Immature natural killer cell (primary cell): ENCODE data around the gene KCNA1. TPM values are rescaled to one million over a fixed set of nuclear protein-coding genes. Genes with fewer than 3 reads are reported as not detected.

Experiments used
- DNase-seq, 3 donors: peaks; one replicate each; pipeline ENCODE4 v3.0.0; 2022; ENCODE audit warnings: mixed read lengths in 1 of 3
- H3K27ac Mint-ChIP-seq, 6 donors: one replicate each; pipeline ENCODE4 v1.8.0; 2020; ENCODE audit warnings: mixed read lengths in 6 of 6, mild to moderate bottlenecking in 5 of 6, inconsistent platforms in 4 of 6, moderate library complexity in 3 of 6
- H3K27me3 Mint-ChIP-seq, 3 donors: one replicate each; pipeline ENCODE4 v1.8.0; 2020 to 2021; ENCODE audit warnings: low read depth in 3 of 3, mild to moderate bottlenecking in 3 of 3, mixed read lengths in 3 of 3, moderate library complexity in 3 of 3, inconsistent platforms in 1 of 3
- H3K36me3 Mint-ChIP-seq, 3 donors: one replicate each; pipeline ENCODE4 v1.8.0; 2020; ENCODE audit warnings: mixed read lengths in 3 of 3, inconsistent platforms in 2 of 3, mild to moderate bottlenecking in 2 of 3
- H3K4me1 Mint-ChIP-seq, 2 donors: one replicate each; pipeline ENCODE4 v1.8.0; 2020; ENCODE audit warnings: inconsistent platforms in 2 of 2, mild to moderate bottlenecking in 2 of 2, mixed read lengths in 2 of 2, moderate library complexity in 1 of 2
- H3K4me3 Mint-ChIP-seq, 5 donors: one replicate each; pipeline ENCODE4 v1.8.0; 2020; ENCODE audit warnings: mild to moderate bottlenecking in 5 of 5, mixed read lengths in 5 of 5, inconsistent platforms in 3 of 5, moderate library complexity in 3 of 5
- H3K9me3 Mint-ChIP-seq, 6 donors: one replicate each; pipeline ENCODE4 v1.8.0; 2020; ENCODE audit warnings: mild to moderate bottlenecking in 6 of 6, mixed read lengths in 6 of 6, inconsistent platforms in 4 of 6, moderate library complexity in 3 of 6
- polyA plus RNA-seq, 3 donors: library from polyadenylated mRNA; unstranded; fragments of 300-500 nt; fragmentation: Illumina TruSeq; gene quantifications; one replicate each; pipeline ENCODE4 v1.2.3, GENCODE V29; 2021

The KCNA1 gene
- polyA plus RNA-seq, 3 donors from 2014 or later: not detected

DNA sequence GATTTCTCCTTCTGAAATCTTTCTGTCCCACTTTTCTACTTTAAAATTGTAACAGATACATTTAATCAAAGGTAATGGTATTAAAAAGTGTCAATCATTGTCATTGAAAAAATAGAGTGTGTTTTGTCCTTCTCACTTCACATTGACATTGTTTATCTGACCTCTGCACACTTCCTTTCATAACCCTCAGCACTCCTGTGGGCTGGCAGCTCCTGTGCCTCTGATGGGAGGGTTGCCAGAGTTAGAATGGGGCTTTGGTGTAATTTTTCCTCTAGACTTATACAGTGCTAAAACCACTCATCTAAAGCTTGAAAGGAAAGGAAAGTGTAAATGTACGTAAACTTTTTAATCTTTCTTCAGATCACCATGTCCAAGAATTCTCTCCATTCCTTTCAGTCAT, 23.7 kb downstream of the KCNA1 start:
- H3K27me3 Mint-ChIP-seq: peaks cover 3 to 4% (median 4%) of the 10 kb centered on the region in 3 donors
- H3K4me3 Mint-ChIP-seq: no peak overlapping the region
- no peaks in the 10 kb centered on the region for H3K4me1 Mint-ChIP-seq

DNA sequence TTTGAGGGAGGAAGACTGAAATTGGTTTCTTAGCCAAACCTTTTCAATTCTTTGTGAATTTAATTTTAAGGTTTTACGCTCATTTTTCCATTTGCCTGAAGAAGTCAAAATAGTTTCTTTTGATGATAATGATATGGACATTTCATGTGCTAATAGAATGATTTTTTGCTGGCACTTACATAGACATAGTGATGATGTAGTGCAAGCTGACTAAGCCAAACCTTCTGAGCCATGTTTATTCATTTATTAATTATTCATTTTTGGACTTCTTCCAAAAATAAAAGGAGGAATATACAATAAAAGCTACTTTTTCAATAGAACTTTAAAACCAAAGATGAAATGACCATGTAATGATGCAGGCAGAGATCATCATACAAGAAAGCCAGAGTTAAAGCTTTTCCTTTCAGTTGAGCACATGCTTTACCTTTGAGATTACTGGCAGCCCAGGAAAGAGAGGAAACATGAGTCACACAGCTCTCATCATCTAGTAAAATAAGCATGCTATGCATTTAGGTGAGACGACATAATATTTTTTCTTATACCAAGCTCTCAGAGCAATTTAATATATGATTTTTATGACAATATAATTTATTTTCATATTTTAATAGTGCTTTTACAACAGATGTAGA, 24.8 kb downstream of the KCNA1 start:
- peaks cover 0 to 2% (median 0%) of the 10 kb centered on the region in 6 donors for H3K9me3 Mint-ChIP-seq
- no peaks in the 10 kb centered on the region for H3K4me1 Mint-ChIP-seq
- no peak for DNase-seq
- H3K27me3 Mint-ChIP-seq: peaks cover 3 to 4% (median 4%) of the 10 kb centered on the region in 3 donors
- H3K4me3 Mint-ChIP-seq: no peak overlapping the region
- H3K36me3 Mint-ChIP-seq: no peaks in the 10 kb centered on the region
- H3K27ac Mint-ChIP-seq: no peak overlapping the region

More for the DNA sequence above, 23.7 kb downstream of the KCNA1 start:
- Mint-ChIP-seq H3K27ac (no peak overlapping the region), H3K36me3 (no peaks in the 10 kb centered on the region), H3K9me3 (peaks cover 0 to 2% (median 0%) of the 10 kb centered on the region in 6 donors)
- no peak for DNase-seq

GRCh38 chr12:4938900-4939299, 29.2 kb downstream of the KCNA1 start:
- peaks cover 0 to 4% (median 4%) of the 10 kb centered on the region in 3 donors for H3K27me3 Mint-ChIP-seq
- H3K4me1 Mint-ChIP-seq: no peaks in the 10 kb centered on the region
- H3K9me3 Mint-ChIP-seq: no peaks in the 10 kb centered on the region
- H3K36me3 Mint-ChIP-seq: no peaks in the 10 kb centered on the region
- no peak overlapping the region for H3K4me3 Mint-ChIP-seq
- no peak overlapping the region for H3K27ac Mint-ChIP-seq
- DNase-seq: no peak

GRCh38 chr12:4939418-4940023, 29.8 kb downstream of the KCNA1 start:
- Mint-ChIP-seq H3K27me3 (peaks cover 1 to 4% (median 4%) of the 10 kb centered on the region in 3 donors), H3K4me1 (no peaks in the 10 kb centered on the region), H3K9me3 (no peaks in the 10 kb centered on the region), H3K36me3 (no peaks in the 10 kb centered on the region), H3K4me3 (no peak overlapping the region), H3K27ac (no peak overlapping the region)
- DNase-seq: no peak

DNA sequence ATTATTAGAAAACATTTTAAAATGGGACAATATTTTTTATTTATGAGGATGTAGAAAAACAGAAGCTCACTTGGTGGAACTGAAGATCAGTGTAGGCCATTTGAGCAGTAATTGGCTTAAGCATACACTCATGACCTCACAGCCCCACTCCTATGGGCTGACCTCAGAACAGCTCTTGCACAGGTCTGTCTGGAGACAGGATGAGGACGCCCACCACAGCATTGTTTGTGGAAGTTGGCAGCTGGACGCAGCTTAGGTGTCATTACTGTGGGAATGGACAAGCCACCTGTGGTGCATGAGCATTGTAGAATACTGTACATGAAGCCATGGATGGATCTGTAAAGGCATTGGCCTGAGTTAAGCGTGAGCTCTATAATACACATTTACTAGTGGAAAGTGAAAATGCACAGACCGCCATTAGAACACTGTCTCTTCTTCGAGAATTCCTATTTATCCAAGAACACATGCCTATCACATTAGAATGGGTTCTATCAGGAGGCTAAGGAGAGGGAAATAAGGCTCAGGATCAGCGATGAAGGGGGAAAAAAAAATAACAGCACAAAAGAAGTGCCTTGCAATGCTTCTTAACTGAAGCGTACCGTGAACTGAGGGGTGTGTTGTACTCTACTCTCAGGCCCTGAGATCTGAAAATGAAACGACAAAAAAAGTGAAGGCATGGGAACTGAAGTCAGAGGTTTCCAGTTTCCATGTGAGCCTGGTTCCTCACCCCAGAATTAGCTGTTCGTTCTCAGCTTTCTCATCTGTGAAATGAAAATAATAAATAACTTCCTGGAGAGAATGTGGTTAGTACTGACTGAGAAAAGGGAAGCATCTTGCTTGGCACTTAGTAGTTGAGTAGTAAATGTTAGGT, 33.6 kb downstream of the KCNA1 start:
- no peaks in the 10 kb centered on the region for H3K9me3 Mint-ChIP-seq

GRCh38 chr12:4943938-4944284, 34.2 kb downstream of the KCNA1 start:
- Mint-ChIP-seq H3K9me3 (no peaks in the 10 kb centered on the region), H3K27me3 (peaks cover 2 to 4% (median 2%) of the 10 kb centered on the region in 3 donors), H3K4me1 (no peaks in the 10 kb centered on the region), H3K36me3 (no peaks in the 10 kb centered on the region), H3K27ac (no peak overlapping the region), H3K4me3 (no peak overlapping the region)
- no peak for DNase-seq

More for the DNA sequence above, 33.6 kb downstream of the KCNA1 start:
- no peaks in the 10 kb centered on the region for H3K4me1 Mint-ChIP-seq
- no peak for DNase-seq
- no peak overlapping the region for H3K27ac Mint-ChIP-seq
- no peak overlapping the region for H3K4me3 Mint-ChIP-seq
- peaks cover 2 to 4% (median 2%) of the 10 kb centered on the region in 3 donors for H3K27me3 Mint-ChIP-seq
- H3K36me3 Mint-ChIP-seq: no peaks in the 10 kb centered on the region

DNA sequence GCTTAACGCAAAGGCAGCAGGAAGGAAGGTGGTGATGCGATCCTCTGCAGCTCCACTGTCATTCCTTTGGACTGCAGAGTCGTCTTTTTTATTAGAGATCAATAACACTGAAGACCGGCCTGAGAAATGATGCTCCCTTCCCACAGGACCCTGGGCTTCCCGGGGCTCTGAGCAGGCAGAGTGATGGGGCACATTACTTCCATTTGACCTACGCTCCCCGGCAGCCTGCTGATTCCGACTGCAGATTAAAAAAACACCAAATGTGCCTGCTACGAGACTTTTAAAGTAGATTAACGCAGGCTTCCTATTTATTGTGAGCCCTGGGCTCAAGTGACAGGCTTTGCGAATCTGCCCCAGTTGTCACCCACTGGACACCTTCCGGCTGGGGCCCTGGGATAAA, 37.5 kb downstream of the KCNA1 start:
- no peak for DNase-seq
- H3K27ac Mint-ChIP-seq: no peak overlapping the region
- no peaks in the 10 kb centered on the region for H3K4me1 Mint-ChIP-seq
- no peaks in the 10 kb centered on the region for H3K36me3 Mint-ChIP-seq
- H3K27me3 Mint-ChIP-seq: peaks cover 2 to 4% (median 4%) of the 10 kb centered on the region in 3 donors
- no peaks in the 10 kb centered on the region for H3K9me3 Mint-ChIP-seq
- no peak overlapping the region for H3K4me3 Mint-ChIP-seq

- Mint-ChIP-seq H3K27ac (no peak overlapping the region), H3K4me1 (no peaks in the 10 kb centered on the region), H3K4me3 (no peak overlapping the region), H3K27me3 (peaks cover 5 to 7% (median 6%) of the 10 kb centered on the region in 3 donors), H3K9me3 (no peaks in the 10 kb centered on the region), H3K36me3 (no peaks in the 10 kb centered on the region)
- no peak for DNase-seq
Measured at GRCh38 chr12:4951083-4951482, 41.4 kb downstream of the KCNA1 start.

DNA sequence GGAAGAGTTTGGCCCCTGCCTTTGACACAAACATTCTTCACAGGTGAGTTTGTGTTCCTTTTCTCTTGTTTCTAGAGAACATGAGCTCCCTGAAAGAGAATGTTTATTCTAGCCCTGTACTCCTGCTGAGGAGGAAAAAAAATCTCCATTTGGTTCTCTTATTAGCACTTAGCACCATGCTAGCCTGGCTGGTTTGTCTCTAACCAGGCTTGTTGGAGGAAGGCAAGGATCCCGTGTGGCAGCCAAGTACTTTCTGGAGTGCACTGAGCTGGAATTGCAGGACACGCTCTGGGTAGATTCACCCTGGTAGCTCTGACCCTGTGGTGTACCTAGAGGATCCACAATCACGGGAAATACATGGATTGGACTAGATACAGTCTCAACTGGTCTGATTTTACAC, 41.9 kb downstream of the KCNA1 start:
- Mint-ChIP-seq H3K36me3 (no peaks in the 10 kb centered on the region), H3K9me3 (no peaks in the 10 kb centered on the region), H3K27me3 (peaks cover 5 to 7% (median 6%) of the 10 kb centered on the region in 3 donors), H3K27ac (no peak overlapping the region), H3K4me3 (no peak overlapping the region), H3K4me1 (no peaks in the 10 kb centered on the region)
- DNase-seq: no peak

DNA sequence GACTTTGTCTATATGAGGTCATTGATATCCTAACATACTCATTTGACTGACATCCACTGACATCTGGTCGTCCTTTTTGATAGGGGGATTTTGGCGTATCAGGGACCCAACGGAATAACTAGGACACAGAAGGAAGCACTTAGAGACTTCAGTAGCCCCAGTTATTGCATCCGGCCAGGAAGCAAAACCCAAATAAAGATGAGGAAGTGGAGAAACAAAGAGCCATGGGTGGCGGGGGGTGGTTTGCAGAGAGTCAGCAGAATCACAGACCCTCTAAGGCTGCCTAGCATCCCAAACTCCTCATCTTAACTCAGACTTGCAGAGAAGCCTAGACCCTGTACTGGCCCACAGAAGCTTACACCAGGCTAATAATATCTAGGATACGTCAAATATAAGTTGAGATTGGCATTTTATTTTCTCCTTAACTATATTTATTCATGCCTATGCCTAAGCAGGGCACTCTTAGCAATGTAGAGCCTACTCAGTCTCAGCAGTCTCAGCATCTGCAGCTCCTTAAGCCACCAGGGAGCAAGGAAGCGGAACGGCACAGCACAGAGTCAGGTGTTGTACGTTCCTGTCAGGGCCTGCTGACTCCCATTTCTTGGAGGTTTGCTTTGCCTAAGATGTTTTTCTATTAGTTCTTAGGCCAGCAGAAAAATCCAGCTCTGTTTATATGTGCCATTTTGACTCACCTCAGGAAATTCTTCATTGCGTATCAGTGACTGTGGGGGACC, 45.1 kb downstream of the KCNA1 start:
- DNase-seq: no peak
- H3K9me3 Mint-ChIP-seq: no peaks in the 10 kb centered on the region
- no peak overlapping the region for H3K27ac Mint-ChIP-seq
- no peaks in the 10 kb centered on the region for H3K4me1 Mint-ChIP-seq
- peaks cover 5 to 15% (median 5%) of the 10 kb centered on the region in 3 donors for H3K27me3 Mint-ChIP-seq
- no peak overlapping the region for H3K4me3 Mint-ChIP-seq
- H3K36me3 Mint-ChIP-seq: no peaks in the 10 kb centered on the region

GRCh38 chr12:4956054-4956453, 46.3 kb downstream of the KCNA1 start:
- Mint-ChIP-seq H3K36me3 (no peaks in the 10 kb centered on the region), H3K27ac (no peak overlapping the region), H3K27me3 (peaks cover 5 to 13% (median 5%) of the 10 kb centered on the region in 3 donors), H3K4me1 (no peaks in the 10 kb centered on the region), H3K9me3 (no peaks in the 10 kb centered on the region), H3K4me3 (no peak overlapping the region)
- DNase-seq: no peak

DNA sequence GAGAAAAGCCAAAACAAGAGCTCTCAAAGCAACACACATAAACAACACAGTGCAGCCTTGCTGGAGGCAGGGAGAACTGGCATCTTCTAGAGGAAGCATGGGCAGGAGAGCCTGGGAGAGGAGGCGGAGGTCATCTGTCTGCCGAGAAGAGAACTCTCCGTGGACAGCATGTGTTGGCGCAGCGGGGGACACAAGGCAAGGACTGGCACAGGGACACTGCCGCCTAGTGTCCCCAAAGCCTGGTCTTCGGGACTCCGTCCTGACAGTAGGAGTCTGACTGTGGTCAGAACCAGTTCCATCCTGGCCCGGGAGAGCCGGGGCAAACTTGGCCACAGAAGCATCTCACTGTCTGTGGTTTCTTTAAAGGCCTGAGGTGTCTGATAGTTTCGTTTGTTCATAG, 47.3 kb downstream of the KCNA1 start:
- H3K4me3 Mint-ChIP-seq: no peak overlapping the region
- H3K27me3 Mint-ChIP-seq: peaks cover 5 to 13% (median 8%) of the 10 kb centered on the region in 3 donors
- no peaks in the 10 kb centered on the region for H3K36me3 Mint-ChIP-seq
- no peaks in the 10 kb centered on the region for H3K9me3 Mint-ChIP-seq
- DNase-seq: no peak
- no peak overlapping the region for H3K27ac Mint-ChIP-seq
- no peaks in the 10 kb centered on the region for H3K4me1 Mint-ChIP-seq

- H3K4me3 Mint-ChIP-seq: no peak overlapping the region
- H3K9me3 Mint-ChIP-seq: no peaks in the 10 kb centered on the region
- H3K36me3 Mint-ChIP-seq: no peaks in the 10 kb centered on the region
Measured at GRCh38 chr12:4957761-4958160, 48.1 kb downstream of the KCNA1 start.

More at GRCh38 chr12:4957761-4958160, 48.1 kb downstream of the KCNA1 start:
- Mint-ChIP-seq H3K27ac (no peak overlapping the region), H3K4me1 (no peaks in the 10 kb centered on the region), H3K27me3 (peaks cover 5 to 13% (median 8%) of the 10 kb centered on the region in 3 donors)
- no peak for DNase-seq
